ENCODE measurements around the gene OR7C1. TPM values are rescaled to one million over a fixed set of nuclear protein-coding genes. Genes with fewer than 3 reads are reported as not detected.

Gene OR7C1
- total RNA-seq (2021; fragmentation: NEBNext Ultra II Directional; extraction: Animal tissue kit (Norgen Biotek cat#: 25700)), result not detected
- long read RNA-seq, result 0 reads

GRCh38 chr19:14835011-14835410 lies at the start of gene OR7C1, which contains the start of gene OR7A5:
Gene OR7C1 (minus strand): TSS chr19:14835185. CDS start chr19:14800136, 35,049 bp downstream.
Gene OR7A5 (minus strand): TSS chr19:14835185. CDS start chr19:14828241, 6,944 bp downstream.
- peaks cover 3% of the 10 kb centered on the region; the same call in 1 of the 2 replicates for H3K9me3 Mint-ChIP-seq
- no peaks in the 10 kb centered on the region; the same call in none of the 2 replicates for H3K27me3 Mint-ChIP-seq (ENCODE audit: insufficient read depth)
- H3K27ac Mint-ChIP-seq, result no peak within 1 kb of the TSS

GRCh38 chr19:14871619-14872230 lies 36.7 kb upstream of the OR7C1 start:
- no peaks in the 10 kb centered on the region for H3K36me3 Mint-ChIP-seq (ENCODE audit: low read depth)
- no peak overlapping the region for H3K27ac Mint-ChIP-seq
- H3K4me1 Mint-ChIP-seq (ENCODE audit: low read depth), result no peaks in the 10 kb centered on the region
- H3K9me3 Mint-ChIP-seq, result no peaks in the 10 kb centered on the region; the same call in 1 of the 2 replicates
- DNase-seq, result no peak
- H3K4me3 Mint-ChIP-seq, result no peak overlapping the region
- H3K27me3 Mint-ChIP-seq (ENCODE audit: insufficient read depth), result no peaks in the 10 kb centered on the region
- peak; percentile 77 for TF ChIP-seq CTCF (IDR thresholded peaks at IDR 0.05)

More at GRCh38 chr19:14835011-14835410, at the start of gene OR7C1, which contains the start of gene OR7A5:
- TF ChIP-seq CTCF (IDR thresholded peaks at IDR 0.05), result no peak
- H3K4me3 Mint-ChIP-seq, result no peak within 1 kb of the TSS
- H3K4me1 Mint-ChIP-seq (ENCODE audit: low read depth), result no peaks in the 10 kb centered on the region
- no peak for DNase-seq
- H3K36me3 Mint-ChIP-seq (ENCODE audit: low read depth), result no peaks in the 10 kb centered on the region

- H3K36me3 Mint-ChIP-seq (ENCODE audit: low read depth), result no peaks in the 10 kb centered on the region
- DNase-seq, result no peak
- no peaks in the 10 kb centered on the region for H3K27me3 Mint-ChIP-seq (ENCODE audit: insufficient read depth)
- H3K4me1 Mint-ChIP-seq (ENCODE audit: low read depth), result no peaks in the 10 kb centered on the region
- no peak overlapping the region for H3K27ac Mint-ChIP-seq
- TF ChIP-seq CTCF (IDR thresholded peaks at IDR 0.05), result no peak
- no peak overlapping the region for H3K4me3 Mint-ChIP-seq
- H3K9me3 Mint-ChIP-seq, result no peaks in the 10 kb centered on the region; the same call in 1 of the 2 replicates
These were observed 33.5 kb upstream of the OR7C1 start for GRCh38 chr19:14868497-14868896.

- Mint-ChIP-seq H3K36me3 (ENCODE audit: low read depth) (no peaks in the 10 kb centered on the region), H3K27me3 (ENCODE audit: insufficient read depth) (peaks cover 1% of the 10 kb centered on the region; the same call in 1 of the 2 replicates), H3K9me3 (peaks cover 10% of the 10 kb centered on the region; the same call in 1 of the 2 replicates), H3K4me1 (ENCODE audit: low read depth) (no peaks in the 10 kb centered on the region), H3K27ac (no peak within 1 kb of the TSS), H3K4me3 (no peak within 1 kb of the TSS)
- DNase-seq, result no peak
- TF ChIP-seq CTCF (IDR thresholded peaks at IDR 0.05), result no peak
These were observed 13.8 kb upstream of the OR7C1 start, which contains the start of gene OR7A10 for GRCh38 chr19:14848822-14849221. Gene OR7A10 (minus strand): TSS chr19:14848922. CDS start chr19:14841877, 7,045 bp downstream.

- Mint-ChIP-seq H3K4me1 (ENCODE audit: low read depth) (no peaks in the 10 kb centered on the region), H3K27ac (no peak overlapping the region), H3K4me3 (no peak overlapping the region), H3K27me3 (ENCODE audit: insufficient read depth) (peaks cover 1% of the 10 kb centered on the region; the same call in 1 of the 2 replicates), H3K9me3 (peaks cover 7% of the 10 kb centered on the region; the same call in 1 of the 2 replicates), H3K36me3 (ENCODE audit: low read depth) (no peaks in the 10 kb centered on the region)
- TF ChIP-seq CTCF (IDR thresholded peaks at IDR 0.05), result no peak
- DNase-seq, result no peak
These were observed 8.6 kb upstream of the OR7C1 start for GRCh38 chr19:14843578-14843977.
